ENCODE data around the gene DNAJC5.
A peak's percentile ranks its signal among the peaks of the same experiment; 100 is the strongest.
"Not testable (repeated sequence)": the region's sequence is repeated elsewhere in the genome, so short reads cannot be mapped to it uniquely, and the experiment has no call there.

Gene DNAJC5

DNA sequence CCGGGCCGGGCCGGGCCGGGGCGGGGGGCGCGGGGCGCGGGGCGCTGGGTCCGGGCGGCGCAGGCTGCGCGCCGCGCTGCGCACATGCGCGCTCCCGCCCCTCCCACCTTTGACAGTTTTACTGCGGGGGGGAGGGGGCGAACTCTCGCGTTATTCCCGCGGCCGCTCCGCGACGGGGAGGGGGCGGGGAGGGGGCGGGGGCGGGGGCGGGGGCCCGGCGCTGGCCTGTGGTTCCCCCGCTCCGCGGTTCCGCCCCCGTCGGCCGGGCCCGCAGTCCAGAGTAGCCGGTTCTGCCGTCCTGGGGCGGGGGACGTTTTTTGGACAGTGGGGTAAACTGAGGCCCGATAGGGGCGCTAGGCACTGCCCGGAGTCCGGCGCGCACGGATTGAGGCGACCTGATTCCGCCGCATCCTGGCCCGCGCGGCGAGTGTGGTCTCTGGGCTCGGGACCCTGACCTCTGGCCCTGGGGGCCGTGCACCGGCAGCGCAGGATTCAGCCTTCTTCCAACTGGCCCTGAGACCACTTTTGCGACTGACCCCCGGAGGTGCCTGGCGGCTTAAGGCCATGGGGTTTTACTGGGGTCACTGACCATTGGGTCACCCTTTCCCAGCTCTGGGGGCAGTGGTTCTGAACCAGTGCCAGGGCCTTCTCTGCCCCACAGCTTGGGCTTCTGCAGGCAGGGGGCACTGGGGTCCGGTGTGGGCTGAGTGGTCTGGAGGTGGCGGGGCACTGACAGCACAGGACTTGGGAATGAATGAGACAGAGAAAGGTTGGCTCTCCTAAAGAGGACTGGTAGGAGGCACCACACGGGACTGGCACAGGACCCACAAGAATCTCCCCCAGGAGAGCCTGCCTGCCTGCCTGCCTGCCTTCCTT, 75.2 kb downstream of the DNAJC5 start, which contains the start of gene ZNF512B:
Gene ZNF512B, minus strand, starts transcription at position 93 of the 876 bp plus-strand sequence. CDS start 1,980 bp downstream, outside the sequence.
- peaks cover 9% of the 10 kb centered on the region for H3F3A ChIP-seq (ENCODE audit: control insufficient read depth, insufficient read depth)
- H3K27me3 ChIP-seq (ENCODE audit: control insufficient read depth, low read length), result no peaks in the 10 kb centered on the region
- H3K9me3 ChIP-seq (ENCODE audit: control insufficient read depth, insufficient read depth, low read length), result peaks cover 8% of the 10 kb centered on the region
- no peaks in the 10 kb centered on the region for H3K9me2 ChIP-seq (replicated peaks; ENCODE audit: control insufficient read depth, low read length)
- peaks cover 51% of the 10 kb centered on the region for H3K36me3 ChIP-seq (ENCODE audit: control insufficient read depth, low read length)
- H3K79me2 ChIP-seq (ENCODE audit: control insufficient read depth, low read length), result peaks cover 17% of the 10 kb centered on the region
- TF ChIP-seq EZH2phosphoT487 (IDR thresholded peaks at IDR 0.05; ENCODE audit: borderline replicate concordance, low read length), result no peak
- peak within 1 kb of the TSS; percentile 34 for H3K27ac ChIP-seq (ENCODE audit: low read depth, low read length)
- H3K4me2 ChIP-seq (ENCODE audit: low read length), result peak within 1 kb of the TSS; percentile 92
- H3K4me1 ChIP-seq (ENCODE audit: control insufficient read depth, low read length), result peaks cover 42% of the 10 kb centered on the region
- peak within 1 kb of the TSS; percentile 78 for H3K4me3 ChIP-seq (ENCODE audit: low read length)
- no peaks in the 10 kb centered on the region for H4K20me1 ChIP-seq (ENCODE audit: control insufficient read depth, insufficient read depth, low read depth, low read length)

DNA sequence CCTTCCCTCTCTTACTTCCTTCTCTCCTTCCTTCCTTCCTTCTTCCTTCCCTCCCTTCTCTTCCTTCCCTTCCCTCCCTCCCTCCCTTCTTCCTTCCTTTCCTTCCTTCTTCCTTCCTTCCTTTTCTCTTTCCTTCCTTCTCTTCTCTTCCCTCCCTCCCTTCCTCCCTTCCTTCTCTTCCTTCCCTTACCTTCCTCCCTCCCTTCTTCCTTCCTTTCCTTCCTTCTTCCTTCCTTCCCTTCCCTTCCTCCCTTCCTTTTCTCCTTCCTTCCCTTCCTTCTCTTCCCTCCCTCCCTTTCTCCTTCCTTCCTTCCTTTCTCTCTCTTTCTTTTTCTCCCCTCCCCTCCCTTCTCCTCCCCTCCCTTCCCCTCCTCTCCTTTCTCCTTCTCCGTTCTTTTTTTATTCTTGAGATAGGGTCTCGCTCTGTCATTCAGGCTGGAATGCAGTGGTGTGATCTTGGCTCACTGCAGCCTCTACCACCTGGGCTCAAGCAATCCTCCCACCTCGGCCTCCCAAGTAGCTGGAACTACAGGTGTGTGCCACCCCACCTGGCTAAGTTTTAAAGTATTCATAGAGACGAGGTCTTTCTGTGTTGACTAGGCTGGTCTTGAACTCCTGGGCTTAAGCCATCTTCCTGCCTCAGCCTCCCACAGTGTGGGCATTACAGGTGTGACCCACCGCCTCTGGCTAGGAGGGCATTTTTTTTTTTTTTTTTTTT, 75.9 kb downstream of the DNAJC5 start:
- Histone ChIP-seq H4K20me1 (ENCODE audit: control insufficient read depth, insufficient read depth, low read depth, low read length) (no peaks in the 10 kb centered on the region), H3K27me3 (ENCODE audit: control insufficient read depth, low read length) (no peaks in the 10 kb centered on the region), H3K79me2 (ENCODE audit: control insufficient read depth, low read length) (peaks cover 17% of the 10 kb centered on the region), H3K9me3 (ENCODE audit: control insufficient read depth, insufficient read depth, low read length) (peaks cover 8% of the 10 kb centered on the region), H3K4me1 (ENCODE audit: control insufficient read depth, low read length) (peaks cover 42% of the 10 kb centered on the region), H3K4me3 (ENCODE audit: low read length) (no peak overlapping the region), H3K36me3 (ENCODE audit: control insufficient read depth, low read length) (peaks cover 50% of the 10 kb centered on the region), H3K27ac (ENCODE audit: low read depth, low read length) (no peak overlapping the region), H3F3A (ENCODE audit: control insufficient read depth, insufficient read depth) (peaks cover 9% of the 10 kb centered on the region), H3K9me2 (replicated peaks; ENCODE audit: control insufficient read depth, low read length) (no peaks in the 10 kb centered on the region), H3K4me2 (ENCODE audit: low read length) (peak overlapping the region; percentile 59; the same call in 1 of the 2 replicates)
- no peak for TF ChIP-seq EZH2phosphoT487 (IDR thresholded peaks at IDR 0.05; ENCODE audit: borderline replicate concordance, low read length)
- TF ChIP-seq, protein P1, sequence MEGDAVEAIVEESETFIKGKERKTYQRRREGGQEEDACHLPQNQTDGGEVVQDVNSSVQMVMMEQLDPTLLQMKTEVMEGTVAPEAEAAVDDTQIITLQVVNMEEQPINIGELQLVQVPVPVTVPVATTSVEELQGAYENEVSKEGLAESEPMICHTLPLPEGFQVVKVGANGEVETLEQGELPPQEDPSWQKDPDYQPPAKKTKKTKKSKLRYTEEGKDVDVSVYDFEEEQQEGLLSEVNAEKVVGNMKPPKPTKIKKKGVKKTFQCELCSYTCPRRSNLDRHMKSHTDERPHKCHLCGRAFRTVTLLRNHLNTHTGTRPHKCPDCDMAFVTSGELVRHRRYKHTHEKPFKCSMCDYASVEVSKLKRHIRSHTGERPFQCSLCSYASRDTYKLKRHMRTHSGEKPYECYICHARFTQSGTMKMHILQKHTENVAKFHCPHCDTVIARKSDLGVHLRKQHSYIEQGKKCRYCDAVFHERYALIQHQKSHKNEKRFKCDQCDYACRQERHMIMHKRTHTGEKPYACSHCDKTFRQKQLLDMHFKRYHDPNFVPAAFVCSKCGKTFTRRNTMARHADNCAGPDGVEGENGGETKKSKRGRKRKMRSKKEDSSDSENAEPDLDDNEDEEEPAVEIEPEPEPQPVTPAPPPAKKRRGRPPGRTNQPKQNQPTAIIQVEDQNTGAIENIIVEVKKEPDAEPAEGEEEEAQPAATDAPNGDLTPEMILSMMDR (IDR thresholded peaks at IDR 0.05; ENCODE audit: low read depth, low read length, poor library complexity, severe bottlenecking), result no peak

DNA sequence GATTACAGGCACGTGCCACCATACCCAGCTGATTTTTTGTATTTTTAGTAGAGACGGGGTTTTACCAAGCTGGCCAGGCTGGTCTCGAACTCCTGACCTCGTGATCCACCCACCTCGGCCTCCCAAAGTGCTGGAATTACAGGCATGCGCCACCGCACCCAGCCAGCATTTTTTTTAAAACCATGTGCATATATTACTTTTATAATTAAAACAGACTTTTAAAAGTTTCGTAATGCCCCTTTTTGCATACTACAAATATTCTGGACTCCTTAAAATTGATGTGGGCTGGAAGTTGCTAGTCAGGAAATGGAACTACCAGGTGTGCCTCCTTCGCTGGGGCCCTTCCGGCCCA, 77.0 kb downstream of the DNAJC5 start:
- Histone ChIP-seq H3K36me3 (ENCODE audit: control insufficient read depth, low read length) (peaks cover 40% of the 10 kb centered on the region), H3K4me1 (ENCODE audit: control insufficient read depth, low read length) (peaks cover 42% of the 10 kb centered on the region), H3K79me2 (ENCODE audit: control insufficient read depth, low read length) (peaks cover 17% of the 10 kb centered on the region), H3K4me2 (ENCODE audit: low read length) (peak overlapping the region; percentile 16; the same call in 1 of the 2 replicates)
- H4K20me1 ChIP-seq (ENCODE audit: control insufficient read depth, insufficient read depth, low read depth, low read length); H3K4me3 ChIP-seq (ENCODE audit: low read length); H3K27ac ChIP-seq (ENCODE audit: low read depth, low read length); H3K9me2 ChIP-seq (replicated peaks; ENCODE audit: control insufficient read depth, low read length); H3F3A ChIP-seq (ENCODE audit: control insufficient read depth, insufficient read depth); H3K27me3 ChIP-seq (ENCODE audit: control insufficient read depth, low read length); H3K9me3 ChIP-seq (ENCODE audit: control insufficient read depth, insufficient read depth, low read length): not testable (repeated sequence)

- Histone ChIP-seq H3K9me2 (replicated peaks; ENCODE audit: control insufficient read depth, low read length) (no peaks in the 10 kb centered on the region), H3K9me3 (ENCODE audit: control insufficient read depth, insufficient read depth, low read length) (no peaks in the 10 kb centered on the region), H3F3A (ENCODE audit: control insufficient read depth, insufficient read depth) (peaks cover 9% of the 10 kb centered on the region), H3K79me2 (ENCODE audit: control insufficient read depth, low read length) (peaks cover 17% of the 10 kb centered on the region), H3K27ac (ENCODE audit: low read depth, low read length) (no peak overlapping the region), H4K20me1 (ENCODE audit: control insufficient read depth, insufficient read depth, low read depth, low read length) (no peaks in the 10 kb centered on the region), H3K4me2 (ENCODE audit: low read length) (peak overlapping the region; percentile 16; the same call in 1 of the 2 replicates), H3K36me3 (ENCODE audit: control insufficient read depth, low read length) (peaks cover 34% of the 10 kb centered on the region), H3K4me1 (ENCODE audit: control insufficient read depth, low read length) (peaks cover 42% of the 10 kb centered on the region), H3K27me3 (ENCODE audit: control insufficient read depth, low read length) (no peaks in the 10 kb centered on the region), H3K4me3 (ENCODE audit: low read length) (no peak overlapping the region)
- TF ChIP-seq, protein P1 (IDR thresholded peaks at IDR 0.05; ENCODE audit: low read depth, low read length, poor library complexity, severe bottlenecking), result no peak
- no peak for TF ChIP-seq EZH2phosphoT487 (IDR thresholded peaks at IDR 0.05; ENCODE audit: borderline replicate concordance, low read length)
Observed at GRCh38 chr20:63972312-63973159, 77.6 kb downstream of the DNAJC5 start.

Measured in DOHH2 (cell line).